Vagina (tissue), 2 donors: ENCODE measurements around the gene RPP30.

Experiments used
- POLR2A ChIP-seq, 2 donors: fragments of 450-650 bp; IDR thresholded peaks; one replicate each; pipeline ENCODE4 v1.6.1; 2017; ENCODE audit warnings: antibody characterized with exemption in 2 of 2, mild to moderate bottlenecking in 2 of 2, moderate library complexity in 2 of 2
- POLR2AphosphoS5 ChIP-seq, 2 donors: sonication (generic); formaldehyde crosslinking; IDR thresholded peaks; one replicate each; pipeline ENCODE4 v1.9.0; 2017; ENCODE audit warnings: antibody characterized with exemption in 2 of 2, mild to moderate bottlenecking in 2 of 2, low read depth in 1 of 2; ENCODE audit not compliant: insufficient read depth in 1 of 2
- TF ChIP-seq, protein P1 (sequence below), 3 experiments: fragments of 450-650 bp in 2 of 3; fragments of 200-600 bp in 1 of 3; sonication (generic) in 1 of 3; IDR thresholded peaks; one replicate each; pipeline ENCODE4 v1.5.1; 2017 to 2019; ENCODE audit warnings: antibody characterized with exemption in 3 of 3, mild to moderate bottlenecking in 2 of 3, moderate library complexity in 2 of 3

DNA sequence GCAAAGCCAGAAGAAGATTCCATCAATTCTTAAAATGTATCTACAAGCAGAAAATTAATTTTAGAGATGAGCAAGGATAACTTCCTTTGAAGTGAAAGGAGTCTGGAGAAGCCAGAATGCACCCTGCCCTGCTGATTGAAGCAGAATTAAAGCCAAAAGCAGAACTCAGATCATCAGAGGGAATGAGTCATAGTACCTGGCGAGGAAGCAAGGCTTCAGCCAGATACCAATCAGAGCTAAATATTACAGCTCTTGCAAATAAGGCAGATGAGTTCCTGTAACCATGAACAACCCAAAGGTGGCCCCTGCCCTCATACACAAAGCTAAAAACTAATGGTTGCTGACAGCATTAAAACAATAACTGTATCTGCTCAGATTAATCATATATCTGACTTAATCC, 24.3 kb upstream of the RPP30 start:
- TF ChIP-seq, protein P1, sequence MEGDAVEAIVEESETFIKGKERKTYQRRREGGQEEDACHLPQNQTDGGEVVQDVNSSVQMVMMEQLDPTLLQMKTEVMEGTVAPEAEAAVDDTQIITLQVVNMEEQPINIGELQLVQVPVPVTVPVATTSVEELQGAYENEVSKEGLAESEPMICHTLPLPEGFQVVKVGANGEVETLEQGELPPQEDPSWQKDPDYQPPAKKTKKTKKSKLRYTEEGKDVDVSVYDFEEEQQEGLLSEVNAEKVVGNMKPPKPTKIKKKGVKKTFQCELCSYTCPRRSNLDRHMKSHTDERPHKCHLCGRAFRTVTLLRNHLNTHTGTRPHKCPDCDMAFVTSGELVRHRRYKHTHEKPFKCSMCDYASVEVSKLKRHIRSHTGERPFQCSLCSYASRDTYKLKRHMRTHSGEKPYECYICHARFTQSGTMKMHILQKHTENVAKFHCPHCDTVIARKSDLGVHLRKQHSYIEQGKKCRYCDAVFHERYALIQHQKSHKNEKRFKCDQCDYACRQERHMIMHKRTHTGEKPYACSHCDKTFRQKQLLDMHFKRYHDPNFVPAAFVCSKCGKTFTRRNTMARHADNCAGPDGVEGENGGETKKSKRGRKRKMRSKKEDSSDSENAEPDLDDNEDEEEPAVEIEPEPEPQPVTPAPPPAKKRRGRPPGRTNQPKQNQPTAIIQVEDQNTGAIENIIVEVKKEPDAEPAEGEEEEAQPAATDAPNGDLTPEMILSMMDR (IDR thresholded peaks at IDR 0.05), result no peak
- TF ChIP-seq POLR2A (IDR thresholded peaks at IDR 0.05), result no peak
- TF ChIP-seq POLR2AphosphoS5 (IDR thresholded peaks at IDR 0.05; ENCODE audit: insufficient read depth in 1 of 2, low read depth in 1 of 2), result peak in 1 of 2 donors; percentile 17
